SK-N-SH (cell line): ENCODE measurements around the gene SCAND1. TPM values are rescaled to one million over a fixed set of nuclear protein-coding genes. Genes with fewer than 3 reads are reported as not detected.

Source experiments
- CTCF ChIA-PET: fragments of 300-600, 350-600 bp; formaldehyde crosslinking; extraction: SDS; loops from one replicate; lab custom pipeline; 2021; lab: Yijun Ruan, JAX
- POLR2A ChIA-PET: fragments of 350-600 bp; sonication (Branson Sonifier 250); formaldehyde crosslinking; extraction: SDS; loops from one replicate; lab custom pipeline; 2020; ENCODE audit warnings: antibody characterized with exemption, inconsistent platforms; lab: Yijun Ruan, JAX
- DNase-seq: peaks from one replicate; pipeline ENCODE4 v3.0.0; 2012
- H2AFZ ChIP-seq: fragments of 200-600 bp; sonication (generic); 2 replicates; pipeline ENCODE4 v1.8.1; 2016; ENCODE audit warnings: antibody characterized with exemption, mild to moderate bottlenecking, low read depth
- H3F3A ChIP-seq: fragments of 200-600 bp; sonication (generic); replicated peaks from 2 replicates; pipeline ENCODE3; 2016; ENCODE audit warnings: antibody characterized with exemption, mild to moderate bottlenecking; ENCODE audit not compliant: insufficient read depth
- H3K27ac ChIP-seq, 2 experiments: fragments of 200-500 bp in 1 of 2; fragments of 200-600 bp in 1 of 2; sonication (Bioruptor generic) in 1 of 2; sonication (generic), shearing (Covaris generic) in 1 of 2; 2 replicates each; pipeline versions ENCODE4 v1.5.1 to v1.6.1; 2014 to 2016; ENCODE audit warnings: low read depth in 2 of 2, inconsistent platforms in 1 of 2, low read length in 1 of 2, mild to moderate bottlenecking in 1 of 2, mixed read lengths in 1 of 2
- H3K27me3 ChIP-seq: fragments of 200-600 bp; sonication (generic), shearing (Covaris generic); 2 replicates; pipeline ENCODE4 v1.6.1; 2016; ENCODE audit warnings: mixed run types; ENCODE audit not compliant: insufficient read depth
- H3K36me3 ChIP-seq, 2 experiments: fragments of 200-500 bp in 1 of 2; fragments of 200-600 bp in 1 of 2; sonication (Bioruptor generic) in 1 of 2; sonication (generic) in 1 of 2; replicated peaks in 1 of 2; 2 replicates each; pipeline versions ENCODE3 to v1.5.1; 2014 to 2016; ENCODE audit warnings: low read length in 1 of 2, mild to moderate bottlenecking in 1 of 2; ENCODE audit not compliant: insufficient read depth in 2 of 2, control insufficient read depth in 1 of 2
- H3K4me1 ChIP-seq, 2 experiments: fragments of 200-500 bp in 1 of 2; fragments of 200-600 bp in 1 of 2; sonication (Bioruptor generic) in 1 of 2; sonication (generic), shearing (Covaris generic) in 1 of 2; 2 replicates each; pipeline versions ENCODE4 v1.5.1 to v1.6.1; 2014 to 2016; ENCODE audit warnings: low read depth in 1 of 2, low read length in 1 of 2, mixed run types in 1 of 2; ENCODE audit not compliant: insufficient read depth in 2 of 2, control insufficient read depth in 1 of 2
- H3K4me2 ChIP-seq: fragments of 200-600 bp; sonication (generic), shearing (Covaris generic); 2 replicates; pipeline ENCODE4 v1.6.1; 2017; ENCODE audit warnings: mixed run types
- H3K4me3 ChIP-seq, 2 experiments: fragments of 200-500 bp in 1 of 2; fragments of 200-600 bp in 1 of 2; sonication (Bioruptor generic) in 1 of 2; sonication (generic), shearing (Covaris generic) in 1 of 2; 2 replicates each; pipeline versions ENCODE4 v1.5.1 to v1.8.1; 2014 to 2016; ENCODE audit warnings: low read depth in 2 of 2, inconsistent platforms in 1 of 2, low read length in 1 of 2, mild to moderate bottlenecking in 1 of 2, mixed read lengths in 1 of 2, moderate library complexity in 1 of 2
- H3K79me2 ChIP-seq: fragments of 200-600 bp; sonication (generic); 2 replicates; pipeline ENCODE4 v1.8.1; 2017; ENCODE audit warnings: mild to moderate bottlenecking; ENCODE audit not compliant: insufficient read depth
- H3K9ac ChIP-seq: fragments of 200-600 bp; sonication (generic); 2 replicates; pipeline ENCODE4 v1.6.1; 2017; ENCODE audit warnings: mixed run types
- H3K9me2 ChIP-seq: fragments of 200-600 bp; sonication (generic); 2 replicates; pipeline ENCODE4 v1.6.1; 2017; ENCODE audit warnings: mixed run types
- H3K9me3 ChIP-seq: fragments of 200-600 bp; sonication (generic); 2 replicates; pipeline ENCODE4 v1.6.1; 2017; ENCODE audit warnings: mixed run types, mild to moderate bottlenecking, moderate library complexity
- H4K20me1 ChIP-seq: fragments of 200-600 bp; sonication (generic); 2 replicates; pipeline ENCODE4 v1.6.1; 2017; ENCODE audit warnings: mild to moderate bottlenecking, mixed run types; ENCODE audit not compliant: insufficient read depth
- CHD2 ChIP-seq: fragments of 150-350 bp; IDR thresholded peaks from 2 replicates; pipeline ENCODE4 v1.6.1; 2018; ENCODE audit warnings: low read length; ENCODE audit not compliant: partially characterized antibody
- ELF1 ChIP-seq: IDR thresholded peaks from 2 replicates; pipeline ENCODE4 v1.4.0; 2012
- EZH2phosphoT487 ChIP-seq: fragments of 200-600 bp; sonication (generic); IDR thresholded peaks from 2 replicates; pipeline ENCODE4 v1.6.1; 2017; ENCODE audit warnings: low read depth, mixed run types, mild to moderate bottlenecking, antibody characterized with exemption, moderate library complexity, borderline replicate concordance
- FOSL2 ChIP-seq: IDR thresholded peaks from 2 replicates; pipeline ENCODE4 v1.4.0; 2012; ENCODE audit warnings: low read depth, mild to moderate bottlenecking, moderate library complexity, borderline replicate concordance
- FOXJ3 ChIP-seq: sonication (generic); formaldehyde crosslinking; IDR thresholded peaks from 2 replicates; pipeline ENCODE4 v1.5.1; 2020; ENCODE audit warnings: mild to moderate bottlenecking, missing genetic modification reagents
- FOXM1 ChIP-seq: IDR thresholded peaks from 2 replicates; pipeline ENCODE4 v1.4.0; 2012; ENCODE audit warnings: low read depth, mild to moderate bottlenecking
- GABPA ChIP-seq: IDR thresholded peaks from 2 replicates; pipeline ENCODE4 v1.4.0; 2012; ENCODE audit warnings: low read depth, mild to moderate bottlenecking
- JUND ChIP-seq: IDR thresholded peaks from 2 replicates; pipeline ENCODE4 v1.4.0; 2012
- MEF2A ChIP-seq: IDR thresholded peaks from 2 replicates; pipeline ENCODE4 v1.4.0; 2012; ENCODE audit warnings: low read depth, borderline replicate concordance
- NFIC ChIP-seq: IDR thresholded peaks from 2 replicates; pipeline ENCODE4 v1.4.0; 2012; ENCODE audit warnings: borderline replicate concordance
- NRF1 ChIP-seq: IDR thresholded peaks from 2 replicates; pipeline ENCODE4 v1.6.1; 2012; ENCODE audit warnings: low read depth, mild to moderate bottlenecking, low read length
- RFX5 ChIP-seq: IDR thresholded peaks from 2 replicates; pipeline ENCODE4 v1.6.1; 2012; ENCODE audit warnings: mild to moderate bottlenecking, improper control_type of control experiment, low read length
- SMC3 ChIP-seq: IDR thresholded peaks from 2 replicates; pipeline ENCODE4 v1.6.1; 2012; ENCODE audit warnings: low read depth, low read length, improper control_type of control experiment
- WGBS: methylation state at CpG from one replicate; pipeline ENCODE4 v1.1.6; 2017; ENCODE audit warnings: low lambda C conversion rate; 5-methylcytosine and 5-hydroxymethylcytosine counted together
- polyA plus RNA-seq, 3 experiments: library from polyadenylated mRNA; depleted of rRNA; stranded (reverse); fragments of >200 nt; gene quantifications; 2 replicates each; pipeline ENCODE4 v1.2.3, GENCODE V29; 2012
- TF ChIP-seq, protein P1 (sequence below): IDR thresholded peaks from 2 replicates; pipeline ENCODE4 v1.6.1; 2012; ENCODE audit warnings: mild to moderate bottlenecking, low read depth, low read length, moderate library complexity
- TF ChIP-seq, protein P2 (sequence below): fragments of 150-350 bp; IDR thresholded peaks from 2 replicates; pipeline ENCODE4 v1.6.1; 2016; ENCODE audit warnings: mild to moderate bottlenecking, low read depth, low read length
- TF ChIP-seq, protein P3 (sequence below): IDR thresholded peaks from 2 replicates; pipeline ENCODE4; 2012
- TF ChIP-seq, protein P4 (sequence below): IDR thresholded peaks from 2 replicates; pipeline ENCODE4 v1.4.0; 2012; ENCODE audit warnings: low read depth

SCAND1 gene
- polyA plus RNA-seq, 1 of the 3 experiments (the other 2 are of a cell fraction): 44.1 TPM

DNA sequence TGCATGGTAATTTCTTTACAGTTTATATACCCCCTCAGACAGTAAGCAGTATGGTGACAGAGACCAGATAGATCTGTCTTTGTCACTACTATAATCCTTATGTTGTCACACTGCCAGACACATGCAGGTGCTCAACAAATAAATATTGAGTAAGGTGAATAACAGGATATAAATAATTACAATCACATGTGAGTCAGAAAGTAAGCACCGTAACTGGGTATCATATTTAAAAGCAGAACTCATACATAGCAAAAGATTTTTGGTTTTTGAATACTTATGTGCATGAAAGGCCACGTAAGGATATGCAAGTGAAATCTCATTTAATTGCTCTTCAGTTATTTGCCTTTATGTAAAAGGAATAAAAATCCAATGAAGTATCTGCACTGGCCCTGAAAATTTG lies 31.5 kb upstream of the SCAND1 start:
- CTCF ChIA-PET: interaction anchor here (0.6 to 15.0 kb wide), 2 partner anchors 34 to 156 kb away, joined by 3 to 560 read pairs; no protein-coding TSS in a partner anchor

DNA sequence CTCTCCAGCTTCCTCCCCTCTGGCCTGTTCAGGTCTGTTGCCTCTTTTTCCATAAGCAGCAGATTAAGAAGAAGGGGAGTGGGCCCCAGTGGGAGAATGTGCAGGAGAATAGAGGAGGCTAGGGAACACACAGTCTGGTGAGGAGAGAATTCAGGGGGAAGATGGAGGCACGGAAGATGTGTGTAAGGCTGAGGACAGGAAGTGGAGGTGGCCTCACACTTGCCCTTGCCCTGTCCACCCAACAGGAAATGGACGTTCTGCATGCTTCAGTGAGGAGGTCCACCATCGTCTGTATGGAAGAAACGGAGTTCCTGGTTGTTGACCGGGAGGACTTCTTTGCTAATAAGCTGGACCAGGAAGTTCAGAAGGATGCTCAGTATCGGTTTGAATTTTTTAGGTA lies 30.1 kb upstream of the SCAND1 start:
- Histone ChIP-seq H4K20me1 (no peaks in the 10 kb centered on the region), H3K9me2 (no peaks in the 10 kb centered on the region), H3K4me2 (no peak overlapping the region), H3K36me3 (no peaks in the 10 kb centered on the region), H3K4me1 (no peaks in the 10 kb centered on the region), H3K79me2 (no peaks in the 10 kb centered on the region), H3K9ac (no peak overlapping the region), H3K27ac (no peak overlapping the region), H3K4me3 (no peak overlapping the region), H2AFZ (no peak overlapping the region), H3K9me3 (no peaks in the 10 kb centered on the region), H3F3A (peaks cover 2% of the 10 kb centered on the region), H3K27me3 (no peaks in the 10 kb centered on the region)
- TF ChIP-seq, protein P1, sequence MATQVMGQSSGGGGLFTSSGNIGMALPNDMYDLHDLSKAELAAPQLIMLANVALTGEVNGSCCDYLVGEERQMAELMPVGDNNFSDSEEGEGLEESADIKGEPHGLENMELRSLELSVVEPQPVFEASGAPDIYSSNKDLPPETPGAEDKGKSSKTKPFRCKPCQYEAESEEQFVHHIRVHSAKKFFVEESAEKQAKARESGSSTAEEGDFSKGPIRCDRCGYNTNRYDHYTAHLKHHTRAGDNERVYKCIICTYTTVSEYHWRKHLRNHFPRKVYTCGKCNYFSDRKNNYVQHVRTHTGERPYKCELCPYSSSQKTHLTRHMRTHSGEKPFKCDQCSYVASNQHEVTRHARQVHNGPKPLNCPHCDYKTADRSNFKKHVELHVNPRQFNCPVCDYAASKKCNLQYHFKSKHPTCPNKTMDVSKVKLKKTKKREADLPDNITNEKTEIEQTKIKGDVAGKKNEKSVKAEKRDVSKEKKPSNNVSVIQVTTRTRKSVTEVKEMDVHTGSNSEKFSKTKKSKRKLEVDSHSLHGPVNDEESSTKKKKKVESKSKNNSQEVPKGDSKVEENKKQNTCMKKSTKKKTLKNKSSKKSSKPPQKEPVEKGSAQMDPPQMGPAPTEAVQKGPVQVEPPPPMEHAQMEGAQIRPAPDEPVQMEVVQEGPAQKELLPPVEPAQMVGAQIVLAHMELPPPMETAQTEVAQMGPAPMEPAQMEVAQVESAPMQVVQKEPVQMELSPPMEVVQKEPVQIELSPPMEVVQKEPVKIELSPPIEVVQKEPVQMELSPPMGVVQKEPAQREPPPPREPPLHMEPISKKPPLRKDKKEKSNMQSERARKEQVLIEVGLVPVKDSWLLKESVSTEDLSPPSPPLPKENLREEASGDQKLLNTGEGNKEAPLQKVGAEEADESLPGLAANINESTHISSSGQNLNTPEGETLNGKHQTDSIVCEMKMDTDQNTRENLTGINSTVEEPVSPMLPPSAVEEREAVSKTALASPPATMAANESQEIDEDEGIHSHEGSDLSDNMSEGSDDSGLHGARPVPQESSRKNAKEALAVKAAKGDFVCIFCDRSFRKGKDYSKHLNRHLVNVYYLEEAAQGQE: no peak
- TF ChIP-seq ELF1 (no peak), MEF2A (no peak), NFIC (no peak), CHD2 (no peak), EZH2phosphoT487 (no peak), GABPA (no peak)
- TF ChIP-seq, protein P2, sequence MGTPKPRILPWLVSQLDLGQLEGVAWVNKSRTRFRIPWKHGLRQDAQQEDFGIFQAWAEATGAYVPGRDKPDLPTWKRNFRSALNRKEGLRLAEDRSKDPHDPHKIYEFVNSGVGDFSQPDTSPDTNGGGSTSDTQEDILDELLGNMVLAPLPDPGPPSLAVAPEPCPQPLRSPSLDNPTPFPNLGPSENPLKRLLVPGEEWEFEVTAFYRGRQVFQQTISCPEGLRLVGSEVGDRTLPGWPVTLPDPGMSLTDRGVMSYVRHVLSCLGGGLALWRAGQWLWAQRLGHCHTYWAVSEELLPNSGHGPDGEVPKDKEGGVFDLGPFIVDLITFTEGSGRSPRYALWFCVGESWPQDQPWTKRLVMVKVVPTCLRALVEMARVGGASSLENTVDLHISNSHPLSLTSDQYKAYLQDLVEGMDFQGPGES: no peak
- CTCF ChIA-PET: interaction anchor here (1.2 to 6.3 kb wide), 6 partner anchors 7 to 455 kb away, joined by 4 to 58 read pairs (median 9); partner anchors contain the start of gene SCAND1
- POLR2A ChIA-PET: no interaction called here
- no peak for DNase-seq
- 90% methylated on average over 6 of the region's 6 CpGs for WGBS

More for the DNA sequence above, 31.5 kb upstream of the SCAND1 start:
- no peaks in the 10 kb centered on the region for H3K27me3 ChIP-seq
- 71% methylated on average over 2 of the region's 2 CpGs for WGBS
- H3F3A ChIP-seq: peaks cover 4% of the 10 kb centered on the region
- H3K4me3 ChIP-seq: no peak overlapping the region
- no peak for DNase-seq
- H3K4me1 ChIP-seq: no peaks in the 10 kb centered on the region
- H3K4me2 ChIP-seq: no peak overlapping the region
- no peak overlapping the region for H3K27ac ChIP-seq
- H3K9ac ChIP-seq: no peak overlapping the region
- H2AFZ ChIP-seq: no peak overlapping the region
- POLR2A ChIA-PET: no interaction called here
- no peaks in the 10 kb centered on the region for H3K36me3 ChIP-seq
- no peaks in the 10 kb centered on the region for H3K79me2 ChIP-seq
- H3K9me3 ChIP-seq: no peaks in the 10 kb centered on the region
- no peaks in the 10 kb centered on the region for H3K9me2 ChIP-seq
- TF ChIP-seq ELF1: no peak
- no peak for TF ChIP-seq NRF1
- no peak for TF ChIP-seq FOSL2
- TF ChIP-seq, protein P3, sequence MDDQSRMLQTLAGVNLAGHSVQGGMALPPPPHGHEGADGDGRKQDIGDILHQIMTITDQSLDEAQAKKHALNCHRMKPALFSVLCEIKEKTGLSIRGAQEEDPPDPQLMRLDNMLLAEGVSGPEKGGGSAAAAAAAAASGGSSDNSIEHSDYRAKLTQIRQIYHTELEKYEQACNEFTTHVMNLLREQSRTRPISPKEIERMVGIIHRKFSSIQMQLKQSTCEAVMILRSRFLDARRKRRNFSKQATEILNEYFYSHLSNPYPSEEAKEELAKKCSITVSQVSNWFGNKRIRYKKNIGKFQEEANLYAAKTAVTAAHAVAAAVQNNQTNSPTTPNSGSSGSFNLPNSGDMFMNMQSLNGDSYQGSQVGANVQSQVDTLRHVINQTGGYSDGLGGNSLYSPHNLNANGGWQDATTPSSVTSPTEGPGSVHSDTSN: no peak
- TF ChIP-seq JUND: no peak
- TF ChIP-seq, protein P1: no peak
- TF ChIP-seq SMC3: no peak
- TF ChIP-seq FOXJ3 (CRISPR knock-in tag): no peak
- TF ChIP-seq FOXM1: no peak
- no peak for TF ChIP-seq RFX5
- TF ChIP-seq, protein P4, sequence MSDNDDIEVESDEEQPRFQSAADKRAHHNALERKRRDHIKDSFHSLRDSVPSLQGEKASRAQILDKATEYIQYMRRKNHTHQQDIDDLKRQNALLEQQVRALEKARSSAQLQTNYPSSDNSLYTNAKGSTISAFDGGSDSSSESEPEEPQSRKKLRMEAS: no peak
- TF ChIP-seq, all 33 proteins: peak for 0
- H4K20me1 ChIP-seq: no peaks in the 10 kb centered on the region
